H9 (cell line): ENCODE results near the gene DMRTC2. TPM values are rescaled to one million over a fixed set of nuclear protein-coding genes. Genes with fewer than 3 reads are reported as not detected.

Source experiments
- DNase-seq: peaks from one replicate; pipeline ENCODE4 v3.0.0-alpha.2; 2017
- H2AFZ ChIP-seq: one replicate; pipeline ENCODE4 v1.6.1; 2013; ENCODE audit warnings: mild to moderate bottlenecking, low read length, control low read depth, moderate library complexity
- H2AK5ac ChIP-seq: 2 replicates; pipeline ENCODE4 v1.6.1; 2013; ENCODE audit warnings: low read length, control low read depth, mixed read lengths; ENCODE audit not compliant: insufficient read length
- H2BK120ac ChIP-seq: one replicate; pipeline ENCODE4 v1.6.1; 2013; ENCODE audit warnings: low read depth, mild to moderate bottlenecking, low read length, control low read depth, inconsistent platforms; ENCODE audit not compliant: poor library complexity, severe bottlenecking
- H2BK12ac ChIP-seq: 2 replicates; pipeline ENCODE4 v1.6.1; 2013; ENCODE audit warnings: low read length, control low read depth, mixed read lengths, low read depth; ENCODE audit not compliant: insufficient read length
- H2BK15ac ChIP-seq: 2 replicates; pipeline ENCODE4 v1.6.1; 2013; ENCODE audit warnings: low read depth, low read length, control low read depth
- H2BK20ac ChIP-seq: one replicate; pipeline ENCODE4 v1.6.1; 2013; ENCODE audit warnings: low read depth, mild to moderate bottlenecking, low read length, control low read depth, inconsistent platforms; ENCODE audit not compliant: poor library complexity, severe bottlenecking
- H2BK5ac ChIP-seq: 2 replicates; pipeline ENCODE4 v1.6.1; 2013; ENCODE audit warnings: low read length, control low read depth, mixed read lengths; ENCODE audit not compliant: insufficient read length
- H3K14ac ChIP-seq: 2 replicates; pipeline ENCODE4 v1.6.1; 2013; ENCODE audit warnings: low read length, control low read depth; ENCODE audit not compliant: insufficient read depth
- H3K18ac ChIP-seq: 2 replicates; pipeline ENCODE4 v1.6.1; 2013; ENCODE audit warnings: low read depth, mild to moderate bottlenecking, mixed read lengths, low read length, control low read depth; ENCODE audit not compliant: insufficient read length
- H3K23ac ChIP-seq: 2 replicates; pipeline ENCODE4 v1.6.1; 2013; ENCODE audit warnings: low read length, control low read depth, mixed read lengths, low read depth; ENCODE audit not compliant: insufficient read length
- H3K23me2 ChIP-seq: 2 replicates; pipeline ENCODE4 v1.6.1; 2013; ENCODE audit warnings: low read depth, mild to moderate bottlenecking, mixed read lengths, low read length, control low read depth; ENCODE audit not compliant: insufficient read length, poor library complexity, severe bottlenecking
- H3K27ac ChIP-seq: 2 replicates; pipeline ENCODE4 v1.5.1; 2013; ENCODE audit warnings: low read length, control low read depth, mixed read lengths, low read depth; ENCODE audit not compliant: insufficient read length
- H3K27me3 ChIP-seq: 2 replicates; pipeline ENCODE4 v1.6.1; 2013; ENCODE audit warnings: low read length, control low read depth, inconsistent platforms; ENCODE audit not compliant: insufficient read depth
- H3K4ac ChIP-seq: 2 replicates; pipeline ENCODE4 v1.6.1; 2013; ENCODE audit warnings: low read depth, mild to moderate bottlenecking, control low read depth, inconsistent platforms, low read length, moderate library complexity
- H3K4me1 ChIP-seq: 2 replicates; pipeline ENCODE4 v1.6.1; 2013; ENCODE audit warnings: low read length, control low read depth, inconsistent platforms; ENCODE audit not compliant: insufficient read depth
- H3K4me2 ChIP-seq: 2 replicates; pipeline ENCODE4 v1.6.1; 2013; ENCODE audit warnings: low read length, control low read depth, mixed read lengths; ENCODE audit not compliant: insufficient read length, insufficient read depth
- H3K56ac ChIP-seq: 2 replicates; pipeline ENCODE4 v1.6.1; 2013; ENCODE audit warnings: low read depth, mild to moderate bottlenecking, mixed read lengths, low read length, control low read depth; ENCODE audit not compliant: insufficient read length
- H3K79me1 ChIP-seq: 2 replicates; pipeline ENCODE4 v1.6.1; 2013; ENCODE audit warnings: low read depth, mild to moderate bottlenecking, moderate library complexity, low read length, control low read depth, inconsistent platforms; ENCODE audit not compliant: insufficient read depth, poor library complexity, severe bottlenecking
- H3K79me2 ChIP-seq: 2 replicates; pipeline ENCODE4 v1.6.1; 2013; ENCODE audit warnings: low read length, control low read depth, inconsistent platforms; ENCODE audit not compliant: insufficient read depth
- H3K9ac ChIP-seq: 2 replicates; pipeline ENCODE4 v1.6.1; 2013; ENCODE audit warnings: low read length, control low read depth, mixed read lengths; ENCODE audit not compliant: insufficient read length; ENCODE audit errors: extremely low read depth
- H3K9me3 ChIP-seq: one replicate; pipeline ENCODE4 v1.6.1; 2013; ENCODE audit warnings: low read depth, low read length, inconsistent platforms; ENCODE audit not compliant: control insufficient read depth
- H3T11ph ChIP-seq: one replicate; pipeline ENCODE4 v1.6.1; 2013; ENCODE audit warnings: mild to moderate bottlenecking, low read length, control low read depth, inconsistent platforms
- H4K20me1 ChIP-seq: one replicate; pipeline ENCODE4 v1.6.1; 2013; ENCODE audit not compliant: control insufficient read depth, insufficient read length, insufficient read depth
- H4K5ac ChIP-seq: 2 replicates; pipeline ENCODE4 v1.6.1; 2013; ENCODE audit warnings: low read depth, mild to moderate bottlenecking, mixed read lengths, low read length, control low read depth; ENCODE audit not compliant: insufficient read length
- H4K8ac ChIP-seq: replicated peaks from 2 replicates; pipeline ENCODE4 v1.6.1; 2013; ENCODE audit warnings: low read length, control low read depth, mixed read lengths, low read depth; ENCODE audit not compliant: insufficient read length
- H4K91ac ChIP-seq: 2 replicates; pipeline ENCODE4 v1.6.1; 2013; ENCODE audit warnings: low read depth, mild to moderate bottlenecking, moderate library complexity, mixed read lengths, low read length, control low read depth; ENCODE audit not compliant: insufficient read length
- H3K27ac Mint-ChIP-seq, 3 experiments: 2 replicates in 2 of 3; 3 replicates in 1 of 3; pipeline ENCODE4 v1.8.0; 2020 to 2021; ENCODE audit warnings: mixed read lengths in 3 of 3, mild to moderate bottlenecking in 1 of 3, moderate library complexity in 1 of 3
- H3K27me3 Mint-ChIP-seq: 2 replicates; pipeline ENCODE4 v1.8.0; 2021; ENCODE audit warnings: low read depth, mild to moderate bottlenecking, moderate library complexity, mixed read lengths
- H3K36me3 Mint-ChIP-seq, 3 experiments: 2 replicates in 2 of 3; 3 replicates in 1 of 3; pipeline ENCODE4 v1.8.0; 2020 to 2021; ENCODE audit warnings: low read depth in 3 of 3, mixed read lengths in 3 of 3; ENCODE audit not compliant: insufficient read depth in 1 of 3
- H3K4me1 Mint-ChIP-seq, 2 experiments: 2 replicates each; pipeline ENCODE4 v1.8.0; 2020; ENCODE audit warnings: mixed read lengths in 2 of 2
- H3K4me3 Mint-ChIP-seq, 2 experiments: 2 replicates in 1 of 2; 3 replicates in 1 of 2; pipeline ENCODE4 v1.8.0; 2020 to 2021; ENCODE audit warnings: mild to moderate bottlenecking in 2 of 2, mixed read lengths in 2 of 2, moderate library complexity in 1 of 2
- H3K9me3 Mint-ChIP-seq, 2 experiments: 2 replicates in 1 of 2; 3 replicates in 1 of 2; pipeline ENCODE4 v1.8.0; 2020; ENCODE audit warnings: mild to moderate bottlenecking in 2 of 2, mixed read lengths in 2 of 2, moderate library complexity in 1 of 2
- CTCF ChIP-seq: fragments of 200-600 bp; sonication (generic); conservative IDR thresholded peaks from 3 replicates; pipeline ENCODE4 v1.8.0; 2021; ENCODE audit warnings: antibody characterized with exemption, mild to moderate bottlenecking
- WGBS: extraction: QIAGEN DNeasy Blood & Tissue Kit; methylation state at CpG from one replicate; pipeline ENCODE4 v1.1.7; 2013; ENCODE audit warnings: missing lambda C conversion rate, low lambda C conversion rate, mixed read lengths; ENCODE audit not compliant: insufficient read length; ENCODE audit errors: extremely low coverage; 5-methylcytosine and 5-hydroxymethylcytosine counted together
- total RNA-seq: library from RNA; stranded (reverse); gene quantifications from 2 replicates; pipeline ENCODE4 v1.2.1, GENCODE V29; 2021

Gene DMRTC2
- total RNA-seq, 1 experiment from 2014 or later = not detected

GRCh38 chr19:41816761-41817160 lies 28.1 kb upstream of the DMRTC2 start:
- H3K27ac Mint-ChIP-seq = no peak overlapping the region

More at GRCh38 chr19:41816761-41817160, 28.1 kb upstream of the DMRTC2 start:
- Mint-ChIP-seq H3K27me3 (peaks cover 5% of the 10 kb centered on the region; the same call in 1 of the 2 replicates), H3K4me3 (no peak overlapping the region), H3K4me1 (no peaks in the 10 kb centered on the region), H3K9me3 (peaks cover 17 to 90% of the 10 kb centered on the region in 2 experiments), H3K36me3 (peaks cover 2 to 36% (median 5%) of the 10 kb centered on the region in 3 experiments; a peak in 3 of 7 replicates)
- Histone ChIP-seq H2AK5ac (no peak overlapping the region), H3T11ph (no peak overlapping the region), H3K23me2 (no peaks in the 10 kb centered on the region), H3K18ac (no peak overlapping the region), H4K5ac (no peak overlapping the region), H3K14ac (no peak overlapping the region), H4K91ac (no peak overlapping the region), H3K27ac (no peak overlapping the region), H2BK120ac (no peak overlapping the region), H2BK20ac (no peak overlapping the region), H2BK5ac (no peak overlapping the region), H3K9ac (no peak overlapping the region), H3K79me1 (no peaks in the 10 kb centered on the region), H4K8ac (no peak overlapping the region), H4K20me1 (no peaks in the 10 kb centered on the region), H3K27me3 (no peaks in the 10 kb centered on the region; the same call in 1 of the 2 replicates), H2BK15ac (no peak overlapping the region), H3K4me1 (no peaks in the 10 kb centered on the region), H3K56ac (no peak overlapping the region), H3K23ac (no peak overlapping the region), H3K4me2 (no peak overlapping the region), H2BK12ac (no peak overlapping the region), H3K79me2 (no peaks in the 10 kb centered on the region), H3K4ac (no peak overlapping the region), H2AFZ (no peak overlapping the region), H3K9me3 (no peaks in the 10 kb centered on the region)
- WGBS = no CpG with 5 or more reads among the region's 2 CpGs
- DNase-seq = no peak
- TF ChIP-seq CTCF = no peak
